HG03196 (cell line): ENCODE measurements around the gene INTS1.

ENCODE experiments used
- ATAC-seq: cut with Tn5 transposase; IDR thresholded peaks from one replicate; pipeline ENCODE4 v1.9.1; 2021; ENCODE audit not compliant: unreplicated experiment

Gene INTS1

GRCh38 chr7:1466524-1467271 is 37.5 kb downstream of the INTS1 start:
- ATAC-seq, result no peak

- no peak for ATAC-seq
Measured at GRCh38 chr7:1464694-1465093, 39.5 kb downstream of the INTS1 start.

GRCh38 chr7:1463676-1464223 is 40.4 kb downstream of the INTS1 start:
- ATAC-seq, result no peak

GRCh38 chr7:1461646-1462375 is 42.4 kb downstream of the INTS1 start:
- no peak for ATAC-seq

DNA sequence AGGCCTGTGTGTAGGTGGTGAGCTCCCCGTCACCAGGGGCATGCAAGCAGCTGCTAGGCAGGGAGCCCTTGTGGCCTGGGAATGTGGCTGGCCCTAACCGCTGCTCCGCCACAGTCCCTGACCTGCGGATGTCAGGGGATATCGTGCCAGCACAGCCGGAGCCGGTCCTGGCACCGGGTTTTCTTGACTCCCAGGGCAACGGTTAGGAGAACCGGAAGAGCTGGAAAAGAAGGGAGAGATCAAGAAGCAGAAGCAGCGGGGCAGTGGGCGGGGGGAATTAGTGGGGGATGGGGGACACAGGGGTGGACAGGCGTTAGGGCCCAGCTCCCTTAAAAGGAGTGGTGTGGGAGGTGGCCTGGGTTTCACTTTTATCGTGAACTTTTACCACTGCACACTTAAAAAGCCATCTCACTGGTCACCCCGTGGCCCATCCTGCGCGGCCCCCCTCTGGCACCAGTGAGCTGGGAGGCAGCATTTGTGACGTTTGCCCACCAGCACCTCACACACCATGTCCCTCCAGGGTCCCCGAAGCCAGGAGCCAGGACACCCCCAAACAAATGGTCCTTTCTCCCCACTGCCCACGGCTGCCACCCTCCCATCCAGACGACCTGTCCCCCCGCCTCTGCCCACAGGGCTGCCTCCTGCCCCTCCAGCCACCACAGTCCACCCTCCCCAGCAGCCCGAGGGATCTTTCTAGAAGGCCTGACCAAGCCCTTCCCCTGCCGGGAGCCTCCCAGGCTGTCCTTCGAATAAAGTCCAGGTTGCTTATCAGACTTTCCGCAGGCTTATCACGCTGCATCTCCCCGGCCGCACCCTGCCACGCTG is 43.2 kb downstream of the INTS1 start:
- ATAC-seq, result no peak

DNA sequence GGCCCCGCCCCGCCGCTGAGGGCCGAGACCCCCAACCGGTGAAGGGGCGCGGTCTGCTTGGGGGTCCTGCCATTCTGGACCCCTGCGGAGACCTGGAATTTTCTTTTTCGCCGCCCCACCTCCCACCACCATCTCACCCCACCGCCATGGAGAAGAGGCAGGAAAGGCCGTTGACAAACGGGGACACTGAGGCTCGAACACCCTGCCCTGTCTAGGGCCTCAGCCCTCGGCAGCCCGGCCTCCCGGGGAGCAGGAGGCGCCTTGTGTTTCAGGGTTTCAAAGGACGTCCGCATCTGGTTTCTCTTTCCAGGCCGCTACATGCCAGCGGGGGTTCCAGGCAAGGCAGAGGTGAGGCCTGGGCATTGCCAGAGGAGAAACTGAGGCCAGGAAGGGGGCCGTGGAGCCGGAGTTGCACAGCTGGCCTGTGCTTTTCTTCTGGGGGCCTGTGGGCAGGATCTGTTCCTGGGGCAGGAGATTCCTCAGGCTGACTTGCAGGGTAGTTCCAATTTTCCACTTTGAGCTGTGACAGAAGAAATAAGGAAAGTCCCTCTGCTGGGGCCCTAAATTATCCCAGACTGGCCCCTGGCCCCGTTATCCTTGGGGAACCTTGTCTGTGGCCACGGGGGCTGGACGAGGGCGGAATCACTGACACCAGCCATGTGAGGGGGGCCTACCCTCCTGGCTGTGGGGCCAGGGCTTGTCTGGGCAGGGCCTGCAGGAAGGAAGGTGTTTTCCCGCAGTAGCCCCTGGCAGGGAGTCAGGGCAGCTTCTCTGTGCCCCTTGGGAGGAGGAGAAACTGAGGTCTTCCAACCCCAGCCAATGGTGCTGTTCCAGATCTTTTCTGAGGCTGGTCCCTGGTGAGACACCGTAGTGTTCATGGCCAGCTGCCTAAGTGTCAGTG is 44.0 kb downstream of the INTS1 start:
- ATAC-seq, result no peak

- ATAC-seq, result peak; percentile 86
Measured at GRCh38 chr7:1459512-1459892, 44.7 kb downstream of the INTS1 start.

DNA sequence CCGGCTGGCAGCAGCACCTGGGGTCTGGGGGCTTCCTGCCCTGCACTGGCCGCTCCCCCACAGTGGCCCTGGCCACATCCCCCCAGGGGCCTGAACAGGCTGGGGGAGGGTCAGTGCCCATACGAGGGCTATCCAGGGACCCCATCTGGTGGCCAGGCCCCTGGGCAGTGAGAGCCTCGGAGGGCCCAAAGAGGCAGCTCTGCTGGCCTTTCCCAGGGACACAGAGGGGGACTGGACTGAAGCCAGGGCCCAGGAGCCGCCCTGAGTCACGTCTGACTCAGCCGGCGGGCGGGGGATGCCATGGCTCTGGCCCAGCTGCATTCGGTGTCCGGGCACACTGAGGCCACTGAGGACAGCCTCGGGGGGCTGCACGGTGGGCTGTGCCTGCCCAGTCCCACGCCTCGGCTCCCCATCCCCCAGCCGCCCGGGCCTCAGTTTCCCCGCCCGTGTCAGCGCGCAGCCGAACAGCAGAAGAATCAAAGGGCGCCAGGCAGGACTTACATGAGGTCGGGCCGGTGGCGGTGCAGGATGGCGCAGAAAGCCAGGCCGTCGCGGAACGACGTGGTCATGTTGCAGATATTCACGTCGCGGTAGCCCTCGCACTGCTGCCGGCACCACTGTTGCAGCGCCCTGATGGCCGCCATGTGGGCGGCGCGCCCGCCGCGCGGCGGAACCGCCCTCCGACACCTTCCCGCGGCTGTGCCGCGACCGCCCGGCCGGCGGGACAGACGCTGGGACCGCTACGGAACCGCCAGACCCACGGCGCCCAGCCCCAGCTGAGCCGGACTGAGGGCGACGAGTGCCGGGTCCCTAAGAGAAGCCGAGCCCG is 45.3 kb downstream of the INTS1 start, which contains the start of gene MICALL2:
MICALL2 (minus strand) TSS at position 788 of the 829 bp plus-strand sequence; CDS start at position 644, 144 bp downstream.
- ATAC-seq, result peak; percentile 12

DNA sequence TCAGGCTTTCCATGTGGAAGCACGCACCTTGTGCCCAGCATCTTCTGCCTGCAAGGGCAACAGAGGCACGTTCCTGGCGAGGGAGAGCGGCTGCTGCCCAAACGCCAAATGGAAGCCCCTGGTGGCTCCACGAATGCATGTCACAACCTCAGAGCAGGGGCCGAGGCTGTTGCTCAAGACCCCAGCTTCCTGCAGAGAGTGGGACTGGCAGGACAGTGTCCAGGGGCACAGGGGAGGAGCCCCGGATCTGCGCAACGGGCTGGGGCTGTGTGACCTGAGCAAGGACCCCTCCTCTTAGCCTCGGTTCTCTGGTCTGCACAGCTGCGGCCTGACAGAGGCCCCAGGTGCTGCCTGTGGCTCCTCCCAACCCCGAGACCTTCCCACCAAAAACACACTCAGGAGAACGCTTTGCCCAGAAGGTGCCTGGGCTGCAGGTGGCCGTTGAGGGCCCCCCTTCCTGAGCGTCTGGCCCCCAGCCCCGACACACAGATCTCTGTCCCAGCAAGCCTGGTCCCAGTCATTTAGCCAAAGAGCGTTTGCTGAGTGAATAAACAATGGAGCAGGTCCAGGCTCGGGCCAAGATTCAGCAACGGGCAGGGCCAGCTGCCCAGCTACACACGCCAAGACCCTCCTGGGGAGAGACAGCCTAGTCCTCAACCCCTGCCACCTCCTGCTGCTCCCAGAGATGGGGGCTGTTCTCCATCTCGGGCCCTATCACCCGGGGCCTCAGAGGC is 46.1 kb downstream of the INTS1 start:
- ATAC-seq, result no peak

DNA sequence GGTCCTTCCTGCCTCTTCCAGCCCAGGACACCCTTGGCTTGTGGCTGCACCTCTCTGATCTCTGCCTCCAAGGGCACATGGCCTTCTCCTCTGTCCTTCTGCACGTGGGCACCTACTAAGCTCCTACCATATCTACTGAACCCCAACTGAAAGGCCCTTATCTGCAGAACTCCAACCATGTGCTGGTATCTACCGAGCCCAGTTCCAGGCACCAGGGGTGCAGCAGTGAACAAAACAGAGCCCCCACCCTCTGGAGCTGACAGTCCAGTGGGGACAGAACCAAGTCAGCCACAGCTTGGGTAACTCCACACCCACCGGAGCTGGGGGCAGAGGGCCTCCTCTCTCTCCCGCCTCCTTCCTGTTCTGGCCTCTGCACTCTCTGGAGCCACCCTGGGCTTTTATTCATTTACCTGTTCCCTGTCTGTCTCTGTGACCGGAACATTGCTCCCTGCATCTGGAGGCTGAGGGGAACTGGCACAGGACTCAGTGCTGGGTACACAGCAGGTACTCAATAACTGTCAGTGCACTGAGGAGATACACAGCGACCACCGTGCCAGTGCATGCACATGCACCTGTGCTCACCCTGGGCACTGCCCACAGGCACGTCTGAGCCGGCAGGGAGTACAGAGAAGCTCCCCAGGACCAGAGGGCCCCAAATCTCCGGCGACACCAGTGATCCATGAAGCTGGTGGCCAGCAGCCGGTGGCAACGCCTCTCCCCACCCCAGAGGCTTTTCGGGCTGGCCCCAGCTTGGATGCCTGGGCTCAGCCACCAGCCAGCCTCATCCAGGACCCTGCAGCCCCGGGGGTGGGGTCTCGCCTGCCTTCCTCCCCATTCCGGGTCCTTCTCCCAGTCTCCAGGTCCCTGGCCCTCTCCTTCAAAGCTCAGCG is 46.9 kb downstream of the INTS1 start:
- no peak for ATAC-seq

DNA sequence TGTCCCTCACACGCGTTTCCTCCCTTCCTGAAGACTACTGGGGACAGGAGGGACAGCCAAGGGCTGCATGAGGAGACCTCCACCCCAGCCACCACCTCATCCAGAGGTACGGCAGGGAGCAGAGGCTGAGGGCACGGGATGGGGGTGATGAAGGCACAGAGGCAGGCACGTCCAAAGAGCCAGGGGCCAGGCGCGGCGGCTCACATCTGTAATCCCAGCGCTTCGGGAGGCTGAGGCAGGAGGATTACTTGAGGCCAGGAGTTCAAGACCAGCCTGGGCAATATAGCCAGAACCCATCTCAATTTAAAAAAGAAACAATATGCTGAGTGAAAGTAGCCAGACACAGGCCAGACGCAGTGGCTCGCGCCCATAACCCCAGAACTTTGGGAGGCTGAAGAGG is 48.2 kb downstream of the INTS1 start:
- no peak for ATAC-seq

DNA sequence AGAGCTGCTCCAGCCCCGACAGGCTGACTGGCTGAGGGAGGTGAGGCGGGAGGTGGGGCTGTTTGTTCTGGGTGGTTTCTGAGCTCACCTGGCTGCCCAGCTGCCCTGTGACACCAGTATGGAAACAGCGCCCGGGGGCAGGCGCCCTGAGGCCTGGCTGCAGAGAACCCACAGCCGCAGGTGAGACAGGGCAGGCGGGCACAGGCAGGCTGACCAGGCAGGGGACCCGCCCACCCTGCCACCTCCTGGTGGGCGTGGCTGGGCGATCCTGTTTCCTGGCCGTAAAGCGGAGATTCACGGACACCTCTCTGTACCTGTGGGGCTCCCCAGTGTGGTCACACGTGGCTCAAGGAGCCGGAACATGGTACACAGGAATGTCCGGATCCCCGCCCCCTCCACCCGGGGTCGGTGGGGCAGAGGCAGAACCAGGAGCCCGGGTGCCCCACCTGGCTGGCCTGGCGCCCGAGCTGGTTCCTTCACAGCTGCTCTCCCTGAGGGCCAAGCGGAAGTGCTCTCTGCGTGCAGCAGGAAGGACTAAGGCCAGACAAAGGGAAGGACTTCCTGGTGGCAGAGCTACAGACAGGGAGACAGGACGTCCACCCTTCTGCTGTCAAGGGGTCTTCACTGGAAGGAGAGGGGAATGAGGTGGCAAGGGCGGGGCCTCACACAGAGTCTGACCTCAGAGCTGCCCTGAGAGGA is 48.8 kb downstream of the INTS1 start:
- no peak for ATAC-seq

DNA sequence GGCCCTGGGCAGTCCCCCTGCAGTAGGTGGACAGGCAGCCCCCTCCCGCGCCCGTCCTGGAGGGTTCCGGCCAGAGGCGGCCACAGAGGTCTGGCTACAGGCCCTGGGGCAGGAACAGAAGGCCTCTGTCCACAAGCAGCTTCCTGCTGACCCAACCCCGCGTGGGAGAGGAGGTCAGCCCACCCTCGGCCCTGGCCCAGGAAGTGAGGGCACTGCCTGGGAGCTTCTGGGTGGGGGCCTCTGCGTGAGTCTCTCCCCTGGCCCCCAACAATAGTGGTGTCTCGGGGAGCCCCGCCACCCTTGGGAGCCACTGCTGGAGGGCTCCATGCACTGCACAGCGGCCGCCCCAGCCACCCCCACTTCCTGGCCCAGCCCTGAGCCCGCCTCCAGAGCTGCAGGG is 49.6 kb downstream of the INTS1 start:
- ATAC-seq, result no peak

DNA sequence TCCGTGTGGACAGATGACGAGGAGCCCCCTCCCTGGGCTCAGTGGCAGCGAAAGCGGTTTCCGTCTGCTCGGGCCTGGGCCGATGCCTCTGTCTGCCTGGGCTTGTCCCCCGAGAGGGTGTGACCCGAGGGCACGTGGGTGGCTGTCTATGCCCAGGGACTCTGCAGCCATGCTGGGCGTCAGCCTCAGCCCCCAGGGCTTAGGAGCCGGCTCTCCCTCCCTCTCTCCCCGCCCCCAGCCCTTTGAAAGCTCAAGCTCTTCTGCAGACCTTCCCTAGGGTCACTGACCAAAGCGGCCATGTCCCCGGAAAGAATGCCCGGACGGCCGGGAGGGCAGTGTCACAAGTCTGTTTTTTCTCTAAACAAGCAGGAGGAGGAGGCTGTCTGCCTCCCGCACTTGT is 52.0 kb downstream of the INTS1 start:
- ATAC-seq, result no peak

- ATAC-seq, result no peak
Measured at GRCh38 chr7:1450987-1451386, 53.2 kb downstream of the INTS1 start.

- ATAC-seq, result no peak
Measured at GRCh38 chr7:1450431-1450830, 53.8 kb downstream of the INTS1 start.

GRCh38 chr7:1449951-1450350 is 54.2 kb downstream of the INTS1 start:
- no peak for ATAC-seq
